HG02623 (cell line): ENCODE results near the gene GAPVD1.
"Not testable (repeated sequence)": the region's sequence is repeated elsewhere in the genome, so short reads cannot be mapped to it uniquely, and the experiment has no call there.

Experiments used
- ATAC-seq: cut with Tn5 transposase; IDR thresholded peaks from one replicate; pipeline ENCODE4 v1.9.1; 2021; ENCODE audit warnings: moderate library complexity; ENCODE audit not compliant: unreplicated experiment

Gene GAPVD1

GRCh38 chr9:125366676-125367075, 105.0 kb downstream of the GAPVD1 start:
- ATAC-seq: no peak

DNA sequence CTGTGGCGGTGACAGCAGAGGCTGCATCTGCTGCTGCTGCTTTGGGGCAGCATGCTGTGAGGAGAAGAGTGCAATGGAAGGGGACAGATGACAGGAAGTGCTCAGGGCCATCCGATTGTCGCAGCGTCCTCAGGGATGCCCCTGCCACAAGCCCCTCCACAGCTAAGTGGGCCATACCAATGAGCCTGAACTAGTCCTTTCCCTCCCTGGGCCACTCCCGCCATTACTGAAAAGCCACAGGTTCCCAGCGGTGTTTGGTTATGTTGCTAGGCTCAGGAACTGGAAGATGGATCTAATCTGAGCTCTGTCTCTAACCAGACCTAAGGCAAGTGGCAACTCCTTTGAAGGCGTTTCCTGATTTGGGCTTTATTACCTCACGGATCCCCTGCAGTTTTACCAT, 109.2 kb downstream of the GAPVD1 start:
- ATAC-seq: no peak

DNA sequence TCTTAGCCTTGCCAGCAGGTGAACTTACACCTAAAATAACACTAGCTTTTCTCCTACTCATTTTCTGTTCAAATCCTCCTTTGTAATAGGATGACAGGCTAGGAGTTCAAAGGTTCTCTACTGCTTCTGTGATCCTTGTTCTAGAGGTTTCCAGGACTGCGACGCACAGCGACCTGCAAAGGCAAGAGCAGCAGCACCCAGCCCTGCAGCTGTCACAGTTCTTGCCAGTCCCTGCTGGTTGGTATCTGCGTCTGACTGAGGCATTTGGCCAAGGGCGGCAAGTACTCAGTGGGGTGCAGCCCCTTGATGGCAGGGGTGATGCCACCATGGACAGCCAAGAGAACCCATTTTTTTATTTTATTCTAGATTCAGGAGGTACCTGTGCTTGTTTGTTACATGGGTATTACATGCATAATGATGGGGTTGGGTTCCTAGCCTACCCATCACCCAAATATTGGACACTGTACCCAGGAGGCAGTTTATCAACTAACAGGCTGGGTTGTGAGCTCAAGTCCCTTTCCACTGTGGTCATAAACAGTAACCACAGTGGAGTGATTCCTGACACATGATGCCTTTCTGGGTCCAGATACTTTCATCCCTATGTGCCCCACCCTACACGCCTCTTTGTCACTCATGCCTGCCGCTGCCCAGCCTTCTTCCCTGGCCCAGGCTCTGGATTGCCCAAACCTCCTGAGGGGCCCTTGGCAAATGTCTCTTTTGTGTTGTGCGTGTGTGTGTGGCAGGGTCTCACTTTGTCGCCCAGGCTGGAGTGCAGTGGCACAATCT, 111.0 kb downstream of the GAPVD1 start:
- ATAC-seq: no peak

DNA sequence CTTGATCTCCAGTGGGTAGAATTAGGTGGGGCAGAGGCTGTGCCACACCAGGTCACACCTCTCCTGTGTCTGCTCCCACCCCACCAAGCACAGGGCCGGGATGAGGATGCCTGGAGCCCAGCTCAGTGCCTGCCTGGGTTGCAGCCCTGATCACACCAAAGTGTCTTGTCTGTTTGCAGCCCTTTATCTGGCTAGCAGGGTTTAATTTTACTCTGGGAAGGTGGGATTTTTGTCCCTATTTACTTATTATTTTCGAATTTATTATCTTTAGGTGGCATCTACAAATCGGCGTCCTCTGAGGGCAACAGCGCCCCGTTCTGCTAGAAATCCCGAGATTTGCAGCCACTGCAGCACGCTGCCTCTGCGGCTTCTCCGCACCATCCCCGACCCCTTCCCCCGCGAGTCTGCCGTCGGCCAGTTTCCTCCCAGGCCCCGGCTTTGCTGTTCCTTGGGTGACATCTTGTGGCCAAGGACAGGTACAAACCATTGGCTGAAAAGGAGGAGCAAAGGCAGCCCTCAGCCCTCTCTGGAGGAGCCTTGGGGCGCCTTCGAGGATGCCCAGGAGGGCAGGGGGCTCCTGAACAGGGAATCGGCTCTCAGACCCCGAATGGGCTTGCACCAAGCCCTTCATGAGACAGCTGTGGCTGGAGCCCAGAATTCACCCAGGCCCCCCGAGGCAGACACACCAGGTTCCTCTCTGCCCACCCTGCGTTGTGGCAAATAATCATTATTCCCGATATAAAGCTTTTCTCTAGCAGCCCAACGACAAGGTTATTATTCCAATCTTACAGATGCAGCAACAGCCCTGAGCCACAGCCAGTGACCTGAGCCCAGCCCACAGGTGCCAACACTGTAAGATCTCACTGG, 113.0 kb downstream of the GAPVD1 start:
- no peak for ATAC-seq

- no peak for ATAC-seq
Observed at GRCh38 chr9:125375820-125376219, 114.2 kb downstream of the GAPVD1 start.

- ATAC-seq: no peak
Observed at GRCh38 chr9:125376261-125377226, 114.9 kb downstream of the GAPVD1 start.

DNA sequence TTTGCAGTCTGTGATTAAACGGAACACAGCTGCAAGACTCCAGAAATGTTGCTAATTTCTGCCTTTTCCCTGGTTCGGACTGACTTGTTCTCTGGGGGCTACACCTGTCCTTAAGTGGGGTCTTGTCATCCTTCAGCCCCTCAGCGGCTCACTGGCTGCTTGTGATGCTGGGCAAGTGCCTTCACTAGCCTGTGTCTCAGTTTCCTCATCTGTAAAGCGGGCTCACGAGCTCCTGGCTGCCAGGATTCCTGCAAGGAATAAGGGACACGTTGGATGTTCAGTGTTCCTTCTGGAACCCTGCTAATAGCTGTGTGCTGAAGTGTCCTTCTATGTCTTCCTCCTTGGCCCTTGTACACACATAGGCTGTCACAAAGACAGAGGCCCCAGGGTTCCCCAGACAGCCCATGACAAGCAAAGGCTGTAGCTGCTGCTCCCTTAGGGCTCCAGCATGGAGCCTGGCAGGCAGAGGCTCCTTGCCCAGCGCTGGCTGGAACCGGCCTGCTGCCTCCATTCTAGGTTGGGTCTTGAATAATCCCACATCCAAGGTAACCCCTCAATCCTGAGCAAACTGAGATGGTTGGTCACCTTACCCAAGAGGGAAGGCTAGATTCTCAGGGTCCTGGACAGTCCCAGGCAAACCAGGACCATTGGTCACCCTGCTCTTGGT, 116.1 kb downstream of the GAPVD1 start:
- no peak for ATAC-seq

- no peak for ATAC-seq
Observed at GRCh38 chr9:125378778-125379177, 117.2 kb downstream of the GAPVD1 start.

DNA sequence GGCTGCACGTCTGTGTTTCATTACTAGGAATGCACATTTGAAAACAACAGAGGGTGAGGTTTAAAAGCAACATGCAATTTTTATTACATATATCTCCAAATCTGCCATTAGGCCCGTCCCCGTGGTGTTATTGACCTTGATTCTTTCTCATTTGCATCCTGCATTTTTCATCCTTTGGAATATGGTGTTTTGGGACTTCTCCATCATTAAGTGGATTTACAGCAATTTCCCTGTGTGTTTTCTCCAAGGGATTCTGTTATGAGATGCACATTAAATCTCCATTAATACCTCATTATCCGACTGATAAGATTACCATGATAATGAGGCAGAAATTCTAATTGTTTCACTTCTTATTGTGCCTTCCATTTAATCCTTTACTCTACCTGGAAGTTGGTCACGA, 117.6 kb downstream of the GAPVD1 start:
- ATAC-seq: no peak

DNA sequence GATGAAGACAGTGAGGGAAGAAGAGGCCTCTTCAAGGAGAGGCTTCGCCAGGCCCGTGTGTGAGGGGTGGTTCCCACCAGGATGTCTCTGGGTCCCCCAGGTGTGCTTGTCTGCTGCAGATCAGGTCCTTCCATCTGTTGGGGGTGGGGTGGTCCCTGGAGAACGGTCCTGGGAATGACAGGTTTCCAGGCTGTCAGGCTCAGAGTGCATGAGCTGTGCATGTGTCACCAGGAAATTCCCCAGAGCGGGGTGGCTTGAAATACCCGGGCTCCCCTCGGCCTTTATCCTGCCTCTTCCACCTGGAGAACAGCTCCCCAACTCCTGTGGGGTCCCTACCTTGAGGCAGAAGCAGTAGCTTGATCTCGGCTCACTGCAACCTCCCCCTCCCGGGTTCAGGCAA, 118.8 kb downstream of the GAPVD1 start:
- ATAC-seq: no peak

DNA sequence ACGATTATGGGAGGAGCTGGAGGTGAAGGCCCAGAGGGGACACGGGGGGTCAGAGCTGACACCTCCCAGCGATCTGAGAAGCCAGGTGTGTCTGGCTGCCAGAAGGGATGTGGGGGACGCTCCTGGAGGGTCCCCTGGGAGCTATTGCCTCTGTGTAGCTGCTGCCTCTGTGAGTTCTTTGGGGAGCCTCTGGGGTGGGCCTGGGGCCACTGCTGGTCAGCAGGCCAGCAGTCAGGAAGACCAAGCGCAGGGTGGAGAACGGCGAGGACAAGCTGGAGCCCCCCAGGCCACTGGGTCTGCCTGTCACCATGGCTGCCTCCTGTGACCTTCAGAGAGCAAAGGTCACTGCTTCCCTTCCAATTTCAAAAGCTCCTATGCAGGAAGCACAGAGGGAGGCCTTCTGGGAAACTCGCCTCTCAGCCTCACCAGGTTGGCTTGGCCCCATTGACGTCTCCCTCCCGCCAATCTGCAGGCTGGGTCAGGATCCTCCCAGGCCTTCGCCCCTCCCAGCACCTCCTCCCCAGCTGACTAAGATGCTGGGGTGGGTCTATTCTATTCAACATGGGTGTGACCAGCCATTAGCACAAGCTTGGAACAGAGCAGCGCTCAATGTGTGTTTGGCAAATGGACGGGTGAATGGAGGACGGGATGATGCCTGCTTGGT, 126.4 kb downstream of the GAPVD1 start:
- ATAC-seq: no peak

GRCh38 chr9:125388978-125389377, 127.4 kb downstream of the GAPVD1 start:
- ATAC-seq: no peak

DNA sequence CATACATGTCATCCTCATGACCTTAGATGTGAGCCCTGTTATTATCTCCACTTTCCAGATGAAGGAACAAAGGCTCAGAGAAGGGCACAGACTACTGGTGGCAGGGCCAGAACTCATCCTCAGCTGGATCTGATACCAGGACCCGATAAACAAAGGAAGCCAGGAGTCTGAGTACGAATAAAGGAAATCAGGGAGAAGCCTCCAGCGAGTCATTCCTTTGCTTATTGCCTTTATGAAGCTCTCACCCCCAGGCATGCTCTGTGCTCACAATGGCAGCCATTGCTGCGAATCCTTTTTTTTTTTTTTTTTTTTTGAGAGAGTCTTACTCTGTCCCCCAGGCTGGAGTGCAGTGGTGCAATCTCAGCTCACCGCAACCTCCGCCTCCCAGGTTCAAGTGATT, 130.1 kb downstream of the GAPVD1 start:
- no peak for ATAC-seq

GRCh38 chr9:125393426-125393825, 131.8 kb downstream of the GAPVD1 start:
- no peak for ATAC-seq

- no peak for ATAC-seq
Observed at GRCh38 chr9:125396799-125397198, 135.2 kb downstream of the GAPVD1 start.

DNA sequence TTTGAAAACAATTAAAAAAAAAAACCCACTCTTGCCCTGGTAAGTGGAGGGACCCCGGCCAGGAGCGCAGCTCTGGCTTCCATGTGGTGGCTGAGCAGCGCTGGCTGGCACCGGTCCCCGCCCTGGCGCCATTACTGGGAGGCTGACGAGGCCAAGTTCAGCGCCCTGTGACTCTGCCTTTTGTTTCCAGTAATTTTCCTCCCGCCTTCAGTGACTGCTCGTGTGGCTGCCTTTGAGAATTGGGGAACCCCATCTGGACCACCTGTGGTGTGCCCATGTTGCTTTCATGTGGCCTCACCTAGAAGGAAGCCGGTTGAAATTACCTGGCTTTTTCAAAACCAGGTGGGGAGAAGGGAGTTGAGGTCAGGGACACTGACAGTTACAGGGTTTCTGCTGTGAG, 136.1 kb downstream of the GAPVD1 start:
- ATAC-seq: no peak

GRCh38 chr9:125398243-125398642, 136.6 kb downstream of the GAPVD1 start:
- ATAC-seq: no peak

GRCh38 chr9:125399165-125399564, 137.5 kb downstream of the GAPVD1 start:
- ATAC-seq: no peak

- ATAC-seq: no peak
Observed at GRCh38 chr9:125399666-125400065, 138.0 kb downstream of the GAPVD1 start.

DNA sequence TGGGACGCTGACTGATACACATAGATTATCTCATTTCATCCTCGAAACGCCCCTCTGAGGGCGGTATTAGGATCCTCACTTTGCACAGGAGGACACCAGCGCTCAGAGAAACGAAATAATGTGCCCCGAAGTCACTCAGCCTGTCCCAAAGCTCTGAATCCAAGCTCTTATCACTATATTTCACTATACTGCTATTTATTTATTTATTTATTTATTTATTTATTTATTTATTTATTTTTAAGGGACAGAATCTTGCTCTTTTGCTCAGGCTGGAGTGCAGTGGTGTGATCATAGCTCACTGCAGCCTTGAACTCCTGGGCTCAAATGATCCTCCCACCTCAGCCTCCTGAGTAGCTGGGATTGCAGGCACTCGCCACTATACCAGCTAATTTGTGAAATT, 138.6 kb downstream of the GAPVD1 start:
- ATAC-seq: not testable (repeated sequence)
